H1 (cell line): ENCODE results near the gene CMIP. TPM values are rescaled to one million over a fixed set of nuclear protein-coding genes. Genes with fewer than 3 reads are reported as not detected.

ENCODE experiments used
- CTCF ChIA-PET: fragments of 300-600 bp; sonication (Branson Sonifier 250); formaldehyde crosslinking; loops from one replicate; lab custom pipeline; 2021; ENCODE audit not compliant: partially characterized antibody; lab: Charles Lee
- POLR2A ChIA-PET: fragments of 300-600 bp; sonication (Branson Sonifier 250); formaldehyde crosslinking; loops from one replicate; lab custom pipeline; 2021; ENCODE audit warnings: inconsistent platforms; ENCODE audit not compliant: partially characterized antibody; lab: Charles Lee
- DNase-seq, 2 experiments: peaks; one replicate each; pipeline versions ENCODE4 v3.0.0 to v3.0.0-alpha.2; 2010 to 2022; ENCODE audit warnings: low spot score in 2 of 2, low read depth in 1 of 2, mixed read lengths in 1 of 2
- FAIRE-seq: peaks from 2 replicates; lab custom pipeline; 2011; peaks lifted over from hg19 to GRCh38; lab: Jason Lieb, UNC
- H2AFZ ChIP-seq: 2 replicates; pipeline ENCODE4 v1.8.1; 2012; ENCODE audit warnings: low read length, inconsistent platforms
- H2AK5ac ChIP-seq: 2 replicates; pipeline ENCODE4 v1.6.1; 2013; ENCODE audit warnings: low read depth, low read length
- H2BK120ac ChIP-seq: replicated peaks from 2 replicates; pipeline ENCODE3; 2013; ENCODE audit warnings: low read depth, low read length, inconsistent platforms
- H2BK12ac ChIP-seq: 2 replicates; pipeline ENCODE4 v1.6.1; 2013; ENCODE audit warnings: low read depth, low read length
- H2BK15ac ChIP-seq: 2 replicates; pipeline ENCODE4 v1.6.1; 2013; ENCODE audit warnings: low read length
- H2BK20ac ChIP-seq: 2 replicates; pipeline ENCODE4 v1.6.1; 2013; ENCODE audit warnings: low read length
- H2BK5ac ChIP-seq: 2 replicates; pipeline ENCODE4 v1.6.1; 2013; ENCODE audit warnings: low read depth, low read length
- H3K14ac ChIP-seq: 2 replicates; pipeline ENCODE4 v1.6.1; 2013; ENCODE audit warnings: inconsistent platforms; ENCODE audit not compliant: insufficient read length
- H3K18ac ChIP-seq: 2 replicates; pipeline ENCODE4 v1.6.1; 2013; ENCODE audit warnings: low read length; ENCODE audit errors: extremely low read depth
- H3K23ac ChIP-seq: 2 replicates; pipeline ENCODE4 v1.6.1; 2013; ENCODE audit warnings: inconsistent platforms; ENCODE audit not compliant: insufficient read length
- H3K23me2 ChIP-seq: 2 replicates; pipeline ENCODE4 v1.6.1; 2013; ENCODE audit warnings: low read depth, low read length
- H3K27ac ChIP-seq: 2 replicates; pipeline ENCODE4 v1.6.1; 2011; ENCODE audit warnings: low read depth, low read length, inconsistent platforms
- H3K27me3 ChIP-seq, 4 experiments: replicated peaks in 1 of 4; 1 replicate in 1 of 4; 2 replicates in 3 of 4; pipeline versions ENCODE4 v1.6.1 to v1.8.1; 2011 to 2013; ENCODE audit warnings: low read length in 3 of 4, mild to moderate bottlenecking in 3 of 4, inconsistent platforms in 2 of 4, mixed read lengths in 2 of 4, moderate library complexity in 1 of 4; ENCODE audit not compliant: control insufficient read depth in 3 of 4, insufficient read depth in 3 of 4; ENCODE audit errors: extremely low read depth in 1 of 4
- H3K36me3 ChIP-seq, 4 experiments: 2 replicates each; pipeline versions ENCODE4 v1.6.1 to v1.8.1; 2011 to 2013; ENCODE audit warnings: mild to moderate bottlenecking in 4 of 4, low read length in 3 of 4, moderate library complexity in 2 of 4, control low read depth in 1 of 4, inconsistent platforms in 1 of 4; ENCODE audit not compliant: insufficient read depth in 4 of 4, control insufficient read depth in 2 of 4
- H3K4ac ChIP-seq: replicated peaks from 2 replicates; pipeline ENCODE3; 2013; ENCODE audit warnings: low read length, low read depth, mixed read lengths, inconsistent platforms; ENCODE audit not compliant: insufficient read length
- H3K4me1 ChIP-seq, 4 experiments: replicated peaks in 1 of 4; 1 replicate in 1 of 4; 2 replicates in 3 of 4; pipeline versions ENCODE4 v1.6.1 to v1.8.1; 2011 to 2013; ENCODE audit warnings: low read length in 3 of 4, inconsistent platforms in 2 of 4, mixed read lengths in 1 of 4; ENCODE audit not compliant: insufficient read depth in 4 of 4, control insufficient read depth in 3 of 4
- H3K4me2 ChIP-seq, 2 experiments: 2 replicates each; pipeline versions ENCODE4 v1.6.1 to v1.8.1; 2011 to 2013; ENCODE audit warnings: low read depth in 2 of 2, low read length in 2 of 2, control low read depth in 1 of 2, inconsistent platforms in 1 of 2, mild to moderate bottlenecking in 1 of 2; ENCODE audit not compliant: insufficient read depth in 1 of 2
- H3K4me3 ChIP-seq, 4 experiments: fragments of 200-600, 300-600 bp in 1 of 4; sonication (generic), shearing (Covaris generic), sonication (Bioruptor Twin) in 1 of 4; 2 replicates each; pipeline versions ENCODE4 v1.5.1 to v1.8.1; 2011 to 2016; ENCODE audit warnings: low read length in 4 of 4, low read depth in 3 of 4, control low read depth in 2 of 4, inconsistent platforms in 2 of 4, mild to moderate bottlenecking in 2 of 4, mixed read lengths in 1 of 4, moderate library complexity in 1 of 4; ENCODE audit not compliant: insufficient read depth in 2 of 4; ENCODE audit errors: extremely low read depth in 1 of 4
- H3K56ac ChIP-seq: replicated peaks from 2 replicates; pipeline ENCODE3; 2013; ENCODE audit warnings: low read depth, mild to moderate bottlenecking, mixed read lengths, low read length, inconsistent platforms; ENCODE audit not compliant: insufficient read length
- H3K79me1 ChIP-seq: 2 replicates; pipeline ENCODE4 v1.6.1; 2013; ENCODE audit warnings: low read depth, low read length, control low read depth
- H3K79me2 ChIP-seq, 2 experiments: 2 replicates each; pipeline versions ENCODE4 v1.6.1 to v1.8.1; 2012 to 2013; ENCODE audit warnings: low read length in 2 of 2, mild to moderate bottlenecking in 2 of 2, inconsistent platforms in 1 of 2; ENCODE audit not compliant: insufficient read depth in 2 of 2, control insufficient read depth in 1 of 2
- H3K9ac ChIP-seq, 4 experiments: replicated peaks in 1 of 4; 1 replicate in 1 of 4; 2 replicates in 3 of 4; pipeline versions ENCODE4 v1.6.1 to v1.8.1; 2011 to 2013; ENCODE audit warnings: low read depth in 3 of 4, low read length in 3 of 4, control low read depth in 2 of 4, mild to moderate bottlenecking in 2 of 4, moderate library complexity in 2 of 4, inconsistent platforms in 1 of 4; ENCODE audit errors: extremely low read depth in 1 of 4
- H3K9me3 ChIP-seq, 2 experiments: 2 replicates each; pipeline versions ENCODE4 v1.6.1 to v1.8.1; 2012 to 2013; ENCODE audit warnings: mild to moderate bottlenecking in 2 of 2, moderate library complexity in 2 of 2, control low read depth in 1 of 2, inconsistent platforms in 1 of 2, low read depth in 1 of 2, low read length in 1 of 2, mixed read lengths in 1 of 2; ENCODE audit not compliant: insufficient read depth in 2 of 2
- H4K20me1 ChIP-seq, 2 experiments: replicated peaks in 1 of 2; 2 replicates each; pipeline versions ENCODE3 to v1.8.1; 2011 to 2013; ENCODE audit warnings: inconsistent platforms in 2 of 2, low read length in 2 of 2, mild to moderate bottlenecking in 1 of 2; ENCODE audit not compliant: insufficient read depth in 2 of 2, control insufficient read depth in 1 of 2
- H4K5ac ChIP-seq: 2 replicates; pipeline ENCODE4 v1.6.1; 2013; ENCODE audit warnings: low read length, low read depth, mixed read lengths, inconsistent platforms; ENCODE audit not compliant: insufficient read length
- H4K8ac ChIP-seq: 2 replicates; pipeline ENCODE4 v1.8.0; 2013; ENCODE audit warnings: mild to moderate bottlenecking, moderate library complexity, low read length, inconsistent platforms; ENCODE audit not compliant: insufficient read depth; ENCODE audit errors: extremely low read depth
- H4K91ac ChIP-seq: replicated peaks from 2 replicates; pipeline ENCODE3; 2013; ENCODE audit warnings: low read length, mixed read lengths, inconsistent platforms; ENCODE audit not compliant: insufficient read length
- BRCA1 ChIP-seq: IDR thresholded peaks from 2 replicates; pipeline ENCODE4 v1.6.1; 2012; ENCODE audit warnings: low read depth, low read length, improper control_type of control experiment
- CBX5 ChIP-seq: fragments of 300-800, 300-1000 bp; sonication (generic); IDR thresholded peaks from 2 replicates; pipeline ENCODE4 v1.7.1; 2016; ENCODE audit warnings: antibody characterized with exemption, low read length, low read depth
- EZH2 ChIP-seq: fragments of 200-600 bp; sonication (generic); IDR thresholded peaks from 2 replicates; pipeline ENCODE4 v1.7.1; 2012; ENCODE audit warnings: low read depth, mild to moderate bottlenecking, moderate library complexity, low read length, inconsistent platforms; ENCODE audit not compliant: severe bottlenecking
- KDM1A ChIP-seq: fragments of 200-600, 300-600 bp; sonication (generic); IDR thresholded peaks from 2 replicates; pipeline ENCODE4 v1.7.1; 2016; ENCODE audit warnings: mild to moderate bottlenecking, low read length, borderline replicate concordance
- MAFK ChIP-seq: IDR thresholded peaks from 2 replicates; pipeline ENCODE4 v1.6.1; 2012; ENCODE audit warnings: low read depth, mild to moderate bottlenecking, improper control_type of control experiment, low read length
- WGBS, 2 experiments: shearing (Covaris generic) in 1 of 2; methylation state at CpG; one replicate each; pipeline versions ENCODE4 v1.1.6 to v1.1.7; 2013 to 2015; ENCODE audit warnings: low lambda C conversion rate in 2 of 2, mixed read lengths in 2 of 2, inconsistent platforms in 1 of 2, low coverage in 1 of 2, missing lambda C conversion rate in 1 of 2; ENCODE audit not compliant: insufficient replicate concordance in 2 of 2, insufficient coverage in 1 of 2, insufficient read length in 1 of 2; ENCODE audit errors: extremely low coverage in 1 of 2, missing lambda C conversion rate in 1 of 2; 5-methylcytosine and 5-hydroxymethylcytosine counted together
- polyA plus RNA-seq, 7 experiments: library from polyadenylated mRNA; depleted of rRNA in 3 of 7; stranded (reverse) in 5 of 7; unstranded in 2 of 7; fragments of >200 nt in 5 of 7; fragments of 200-250 nt in 2 of 7; gene quantifications; 1 replicate in 5 of 7; 2 replicates in 1 of 7; 4 replicates in 1 of 7; pipeline versions ENCODE4 v1.2.1 to v1.2.3, GENCODE V29; 2011 to 2013; ENCODE audit warnings: missing spikeins in 2 of 7, mixed read lengths in 2 of 7
- total RNA-seq: library from RNA; stranded (reverse); fragmentation: NEBNext Ultra II Directional; extraction: Animal tissue kit (Norgen Biotek cat#: 25700); gene quantifications from 2 replicates; pipeline ENCODE4 v1.2.1, GENCODE V29; 2021

Gene CMIP
- total and polyA plus RNA-seq, 2 of the 8 experiments (the other 6 are each of a cell fraction or from before 2014, with no cell fraction given): 7.9 to 53.2 TPM

- Histone ChIP-seq H2BK20ac (no peak overlapping the region), H2AFZ (no peak overlapping the region), H3K18ac (no peak overlapping the region), H3K4ac (no peak overlapping the region), H2BK12ac (no peak overlapping the region), H3K4me3 (no peak overlapping the region), H2BK5ac (peak overlapping the region; percentile 15; the same call in 1 of the 2 replicates), H3K4me1 (peaks cover 0 to 4% (median 0%) of the 10 kb centered on the region in 4 experiments; a peak in 2 of 7 replicates), H3K79me2 (peaks cover 0 to 43% of the 10 kb centered on the region in 2 experiments; a peak in 2 of 4 replicates), H4K20me1 (peaks cover 9 to 12% of the 10 kb centered on the region in 2 experiments), H2BK120ac (no peak overlapping the region), H3K27ac (no peak overlapping the region), H3K9me3 (no peaks in the 10 kb centered on the region), H3K56ac (no peak overlapping the region), H3K9ac (no peak overlapping the region; a peak in 1 of 7 replicates), H2AK5ac (no peak overlapping the region), H3K23me2 (no peaks in the 10 kb centered on the region), H4K5ac (no peak overlapping the region)
- 96% methylated on average over 12 of the region's 12 CpGs; no CpG with 5 or more reads in 1 of the 2 experiments for WGBS, 2 experiments
- CTCF ChIA-PET: interaction anchor here (1.1 to 1.5 kb wide), 7 partner anchors 10 to 184 kb away, joined by 3 to 5 read pairs (median 3); no protein-coding TSS in a partner anchor
- no peak for FAIRE-seq
- TF ChIP-seq BRCA1 (no peak), CBX5 (no peak), MAFK (no peak), EZH2 (no peak), KDM1A (no peak)
- TF ChIP-seq, all 59 proteins: peak for 0
- Histone ChIP-seq H3K23ac (no peak overlapping the region), H3K79me1 (peaks cover 19% of the 10 kb centered on the region), H2BK15ac (no peak overlapping the region), H3K36me3 (no peaks in the 10 kb centered on the region), H3K4me2 (no peak overlapping the region), H3K27me3 (no peaks in the 10 kb centered on the region), H4K91ac (no peak overlapping the region), H4K8ac (no peak overlapping the region), H3K14ac (no peak overlapping the region)
- no peak for DNase-seq
- POLR2A ChIA-PET: no interaction called here
Measured at GRCh38 chr16:81587626-81588160, 143.1 kb downstream of the CMIP start.
